ENCODE data around the gene FTO.
A peak's percentile ranks its signal among the peaks of the same experiment; 100 is the strongest.

FTO gene

DNA sequence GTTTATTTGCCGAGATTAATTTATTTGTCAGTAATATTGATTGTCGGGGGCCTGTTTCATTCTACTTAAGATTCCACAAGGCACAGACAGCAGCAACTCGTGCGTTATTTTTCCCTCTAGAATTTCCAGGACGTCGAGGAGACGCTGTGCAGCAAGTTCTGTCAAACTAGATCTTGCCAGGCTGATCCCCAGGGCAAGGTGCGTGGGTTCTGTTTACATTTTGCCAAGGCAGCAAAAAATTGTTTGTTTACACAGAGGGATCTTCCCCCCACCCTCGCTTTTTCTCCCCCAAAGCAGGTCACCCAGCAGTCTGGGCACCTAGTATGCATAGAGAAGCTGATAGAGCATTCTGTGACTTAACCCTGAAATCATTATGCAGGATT, 471.2 kb downstream of the FTO start:
- H3K9me3 ChIP-seq (replicated peaks in 1 of 2; ENCODE audit: control insufficient read depth in 2 of 2, insufficient read depth in 1 of 2, low read depth in 1 of 2, low read length in 2 of 2) = no peaks in the 10 kb centered on the region
- H2BK15ac ChIP-seq (ENCODE audit: low read length) = no peak overlapping the region
- H3K4me3 ChIP-seq (ENCODE audit: low read length in 2 of 2) = no peak overlapping the region
- no peak overlapping the region for H2BK12ac ChIP-seq (ENCODE audit: low read length)
- H3K27me3 ChIP-seq (ENCODE audit: control insufficient read depth in 3 of 3, insufficient read depth in 3 of 3, low read depth in 1 of 3, low read length in 3 of 3) = peaks cover 0 to 22% (median 2%) of the 10 kb centered on the region in 3 experiments
- H3K79me1 ChIP-seq (ENCODE audit: low read depth, low read length) = no peaks in the 10 kb centered on the region
- H3K23ac ChIP-seq (ENCODE audit: low read depth, low read length, poor library complexity) = no peak overlapping the region
- H2BK5ac ChIP-seq (ENCODE audit: low read length) = no peak overlapping the region
- no peak overlapping the region for H2AK5ac ChIP-seq (ENCODE audit: low read depth, low read length)
- no peak for DNase-seq (ENCODE audit: low spot score)
- no peak overlapping the region for H4K8ac ChIP-seq (ENCODE audit: low read depth, low read length)
- no peak overlapping the region for H3K27ac ChIP-seq (replicated peaks; ENCODE audit: low read length)
- H3K4ac ChIP-seq (ENCODE audit: low read length) = no peak overlapping the region
- no peak overlapping the region for H3K9ac ChIP-seq (ENCODE audit: low read depth, low read length, poor library complexity)
- H3K14ac ChIP-seq (ENCODE audit: low read length) = no peak overlapping the region
- H3K4me1 ChIP-seq (ENCODE audit: control insufficient read depth in 2 of 2, insufficient read depth in 1 of 2, low read depth in 1 of 2, low read length in 2 of 2) = peaks cover 26 to 61% of the 10 kb centered on the region in 2 donors
- peak overlapping the region; percentile 68 for H2AFZ ChIP-seq (ENCODE audit: low read length)
- H3K4me2 ChIP-seq (ENCODE audit: insufficient read depth, low read length, poor library complexity, severe bottlenecking) = no peak overlapping the region
- no peaks in the 10 kb centered on the region for H3K36me3 ChIP-seq (replicated peaks in 1 of 2; ENCODE audit: control insufficient read depth in 2 of 2, insufficient read depth in 2 of 2, low read length in 2 of 2)
- H3K18ac ChIP-seq (ENCODE audit: low read length) = no peak overlapping the region
- H2BK120ac ChIP-seq (ENCODE audit: low read depth, low read length) = no peak overlapping the region
- no peak overlapping the region for H4K91ac ChIP-seq (ENCODE audit: low read depth, low read length, poor library complexity)
- WGBS, 2 donors (ENCODE audit: extremely low coverage in 2 of 2, insufficient read length in 2 of 2, insufficient replicate concordance in 1 of 2) = no CpG with 5 or more reads among the region's 9 CpGs

DNA sequence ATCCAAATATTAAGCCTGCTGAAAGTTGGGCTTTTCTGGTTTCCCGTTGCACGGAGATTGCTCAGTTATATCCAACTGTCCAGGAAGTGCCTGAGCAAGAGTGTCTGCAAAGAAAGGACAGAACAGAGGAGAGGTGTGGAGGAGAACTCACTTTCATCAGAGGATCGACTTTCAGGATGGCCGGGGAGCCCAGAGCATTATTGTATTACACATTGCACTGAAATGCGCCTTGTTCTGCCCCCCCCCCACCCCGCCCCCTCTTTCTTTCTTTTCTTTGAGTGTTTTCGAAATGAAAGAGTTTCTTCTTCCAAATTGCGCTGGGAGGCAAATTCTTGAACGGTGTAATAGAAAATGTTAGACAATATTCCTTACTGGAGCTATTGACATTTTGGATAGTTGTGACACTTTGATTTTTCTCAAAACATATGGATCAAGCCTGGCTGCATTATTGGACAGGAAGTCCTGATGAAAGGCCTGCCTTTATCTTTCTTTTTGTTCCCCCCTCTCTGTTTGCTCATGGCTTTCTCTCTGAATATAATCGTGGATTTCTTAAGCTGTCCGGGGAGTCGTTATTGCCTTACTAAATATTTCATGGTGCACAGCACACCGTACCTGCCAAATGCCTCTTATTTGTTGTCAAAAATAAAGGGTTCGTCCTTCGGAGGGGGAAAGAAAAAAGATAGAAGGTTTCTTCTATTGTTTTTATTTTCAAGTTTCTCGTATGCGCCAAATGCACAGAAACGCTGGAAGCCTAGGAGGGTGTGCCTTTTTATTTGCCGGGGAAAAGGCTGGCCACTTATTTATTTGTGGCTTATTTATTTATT, 471.8 kb downstream of the FTO start:
- Histone ChIP-seq H3K36me3 (replicated peaks in 1 of 2; ENCODE audit: control insufficient read depth in 2 of 2, insufficient read depth in 2 of 2, low read length in 2 of 2) (no peaks in the 10 kb centered on the region), H3K23ac (ENCODE audit: low read depth, low read length, poor library complexity) (no peak overlapping the region), H3K4ac (ENCODE audit: low read length) (no peak overlapping the region), H2AFZ (ENCODE audit: low read length) (peak overlapping the region; percentile 68), H2BK120ac (ENCODE audit: low read depth, low read length) (no peak overlapping the region), H3K18ac (ENCODE audit: low read length) (no peak overlapping the region), H3K14ac (ENCODE audit: low read length) (no peak overlapping the region), H3K27me3 (ENCODE audit: control insufficient read depth in 3 of 3, insufficient read depth in 3 of 3, low read depth in 1 of 3, low read length in 3 of 3) (peaks cover 0 to 22% (median 2%) of the 10 kb centered on the region in 3 experiments), H3K9ac (ENCODE audit: low read depth, low read length, poor library complexity) (no peak overlapping the region), H3K9me3 (replicated peaks in 1 of 2; ENCODE audit: control insufficient read depth in 2 of 2, insufficient read depth in 1 of 2, low read depth in 1 of 2, low read length in 2 of 2) (no peaks in the 10 kb centered on the region), H2BK5ac (ENCODE audit: low read length) (no peak overlapping the region), H3K4me2 (ENCODE audit: insufficient read depth, low read length, poor library complexity, severe bottlenecking) (no peak overlapping the region), H3K4me3 (ENCODE audit: low read length in 2 of 2) (no peak overlapping the region), H3K27ac (replicated peaks; ENCODE audit: low read length) (no peak overlapping the region), H2AK5ac (ENCODE audit: low read depth, low read length) (no peak overlapping the region), H3K4me1 (ENCODE audit: control insufficient read depth in 2 of 2, insufficient read depth in 1 of 2, low read depth in 1 of 2, low read length in 2 of 2) (peaks cover 26 to 59% of the 10 kb centered on the region in 2 donors), H4K91ac (ENCODE audit: low read depth, low read length, poor library complexity) (no peak overlapping the region), H2BK15ac (ENCODE audit: low read length) (no peak overlapping the region), H2BK12ac (ENCODE audit: low read length) (no peak overlapping the region), H4K8ac (ENCODE audit: low read depth, low read length) (no peak overlapping the region), H3K79me1 (ENCODE audit: low read depth, low read length) (no peaks in the 10 kb centered on the region)
- DNase-seq (ENCODE audit: low spot score) = no peak
- no CpG with 5 or more reads among the region's 19 CpGs for WGBS, 2 donors (ENCODE audit: extremely low coverage in 2 of 2, insufficient read length in 2 of 2, insufficient replicate concordance in 1 of 2)

DNA sequence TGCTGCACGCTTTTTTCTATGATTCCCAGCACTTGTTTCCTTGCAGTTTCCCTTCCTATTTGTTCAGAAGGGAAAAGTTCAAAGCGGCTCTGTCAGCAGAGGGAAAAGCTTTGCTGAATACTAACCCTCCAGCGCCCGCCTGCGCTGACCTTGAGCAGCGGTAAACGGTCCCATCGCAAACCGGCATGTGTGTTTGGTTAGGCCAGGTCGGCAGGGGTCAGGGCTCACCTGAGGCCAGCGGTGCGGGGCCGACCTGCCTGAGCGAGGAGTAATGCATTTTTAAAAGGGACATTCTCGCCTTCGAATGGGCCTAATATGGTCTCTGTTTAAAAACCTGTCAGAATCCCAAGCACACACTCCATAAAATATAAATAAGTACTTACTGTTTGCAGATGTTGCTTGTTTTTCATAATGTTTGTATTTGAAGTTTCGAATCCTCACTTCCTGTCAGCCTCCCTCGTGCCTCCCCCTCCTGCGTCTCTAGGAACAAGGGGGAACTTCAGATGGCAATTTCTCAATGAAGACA, 472.5 kb downstream of the FTO start:
- peaks cover 23 to 52% of the 10 kb centered on the region in 2 donors for H3K4me1 ChIP-seq (ENCODE audit: control insufficient read depth in 2 of 2, insufficient read depth in 1 of 2, low read depth in 1 of 2, low read length in 2 of 2)
- WGBS, 2 donors (ENCODE audit: extremely low coverage in 2 of 2, insufficient read length in 2 of 2, insufficient replicate concordance in 1 of 2) = no CpG with 5 or more reads among the region's 19 CpGs
- DNase-seq (ENCODE audit: low spot score) = no peak

DNA sequence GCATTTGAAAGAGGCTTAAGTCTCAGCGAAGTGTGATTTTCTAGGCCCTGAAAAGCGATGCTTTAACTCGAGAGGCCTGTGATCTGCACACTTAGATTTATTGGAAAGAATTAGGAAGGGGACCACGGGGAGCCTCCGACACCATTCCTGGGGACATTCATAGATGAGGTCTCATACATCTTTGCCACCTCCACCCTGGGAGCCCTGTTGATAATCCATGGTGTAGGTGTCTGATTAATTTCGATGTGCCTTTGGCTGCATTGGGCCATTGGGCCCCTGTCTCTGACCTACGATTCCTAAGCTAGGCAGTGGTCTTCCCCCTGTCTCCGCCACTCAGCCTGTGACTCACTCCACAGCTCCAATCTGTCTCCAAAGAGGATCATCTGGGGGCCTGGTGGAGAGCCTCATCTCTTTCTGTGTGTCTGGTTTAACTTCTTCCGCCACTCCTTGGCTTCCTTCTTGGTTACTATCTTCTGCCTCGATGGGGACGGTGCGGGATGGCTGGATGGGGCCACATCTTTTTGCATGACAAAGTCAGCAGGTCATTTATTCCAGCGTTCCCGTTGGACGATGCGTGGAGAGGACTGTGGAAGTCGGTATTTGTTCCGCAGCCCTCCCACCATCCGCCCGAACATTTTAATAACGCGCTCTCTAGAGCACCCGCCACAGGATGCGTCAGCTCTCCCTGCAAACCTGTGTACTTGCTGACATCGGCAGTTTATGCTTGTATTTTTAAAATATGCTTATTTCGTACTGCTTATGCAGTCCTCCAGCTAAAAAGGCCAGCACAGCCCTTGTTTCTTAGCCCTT, 473.3 kb downstream of the FTO start:
- no peak for DNase-seq (ENCODE audit: low spot score)
- Histone ChIP-seq H3K9ac (ENCODE audit: low read depth, low read length, poor library complexity) (no peak overlapping the region), H3K27me3 (ENCODE audit: control insufficient read depth in 3 of 3, insufficient read depth in 3 of 3, low read depth in 1 of 3, low read length in 3 of 3) (peaks cover 0 to 17% (median 2%) of the 10 kb centered on the region in 3 experiments), H3K79me1 (ENCODE audit: low read depth, low read length) (no peaks in the 10 kb centered on the region), H4K8ac (ENCODE audit: low read depth, low read length) (no peak overlapping the region), H3K4me2 (ENCODE audit: insufficient read depth, low read length, poor library complexity, severe bottlenecking) (no peak overlapping the region), H3K36me3 (replicated peaks in 1 of 2; ENCODE audit: control insufficient read depth in 2 of 2, insufficient read depth in 2 of 2, low read length in 2 of 2) (no peaks in the 10 kb centered on the region), H2BK12ac (ENCODE audit: low read length) (no peak overlapping the region), H2BK120ac (ENCODE audit: low read depth, low read length) (no peak overlapping the region), H3K18ac (ENCODE audit: low read length) (peak overlapping the region; percentile 46), H3K4me1 (ENCODE audit: control insufficient read depth in 2 of 2, insufficient read depth in 1 of 2, low read depth in 1 of 2, low read length in 2 of 2) (peaks cover 19 to 47% of the 10 kb centered on the region in 2 donors), H2AK5ac (ENCODE audit: low read depth, low read length) (no peak overlapping the region), H4K91ac (ENCODE audit: low read depth, low read length, poor library complexity) (no peak overlapping the region), H2AFZ (ENCODE audit: low read length) (no peak overlapping the region), H2BK15ac (ENCODE audit: low read length) (no peak overlapping the region), H3K4ac (ENCODE audit: low read length) (no peak overlapping the region), H3K27ac (replicated peaks; ENCODE audit: low read length) (no peak overlapping the region), H2BK5ac (ENCODE audit: low read length) (no peak overlapping the region), H3K14ac (ENCODE audit: low read length) (no peak overlapping the region), H3K9me3 (replicated peaks in 1 of 2; ENCODE audit: control insufficient read depth in 2 of 2, insufficient read depth in 1 of 2, low read depth in 1 of 2, low read length in 2 of 2) (no peaks in the 10 kb centered on the region), H3K4me3 (ENCODE audit: low read length in 2 of 2) (no peak overlapping the region), H3K23ac (ENCODE audit: low read depth, low read length, poor library complexity) (no peak overlapping the region)
- WGBS, 2 donors (ENCODE audit: extremely low coverage in 2 of 2, insufficient read length in 2 of 2, insufficient replicate concordance in 1 of 2) = no CpG with 5 or more reads among the region's 26 CpGs

More for the DNA sequence above, 472.5 kb downstream of the FTO start:
- H3K14ac ChIP-seq (ENCODE audit: low read length) = no peak overlapping the region
- no peak overlapping the region for H2BK15ac ChIP-seq (ENCODE audit: low read length)
- no peak overlapping the region for H3K4me3 ChIP-seq (ENCODE audit: low read length in 2 of 2)
- peak overlapping the region; percentile 68 for H2AFZ ChIP-seq (ENCODE audit: low read length)
- no peaks in the 10 kb centered on the region for H3K79me1 ChIP-seq (ENCODE audit: low read depth, low read length)
- H3K9me3 ChIP-seq (replicated peaks in 1 of 2; ENCODE audit: control insufficient read depth in 2 of 2, insufficient read depth in 1 of 2, low read depth in 1 of 2, low read length in 2 of 2) = no peaks in the 10 kb centered on the region
- no peaks in the 10 kb centered on the region for H3K36me3 ChIP-seq (replicated peaks in 1 of 2; ENCODE audit: control insufficient read depth in 2 of 2, insufficient read depth in 2 of 2, low read length in 2 of 2)
- H3K18ac ChIP-seq (ENCODE audit: low read length) = peak overlapping the region; percentile 38
- H4K8ac ChIP-seq (ENCODE audit: low read depth, low read length) = no peak overlapping the region
- H4K91ac ChIP-seq (ENCODE audit: low read depth, low read length, poor library complexity) = no peak overlapping the region
- H3K27ac ChIP-seq (replicated peaks; ENCODE audit: low read length) = no peak overlapping the region
- no peak overlapping the region for H3K9ac ChIP-seq (ENCODE audit: low read depth, low read length, poor library complexity)
- H2AK5ac ChIP-seq (ENCODE audit: low read depth, low read length) = no peak overlapping the region
- H3K4ac ChIP-seq (ENCODE audit: low read length) = no peak overlapping the region
- H3K27me3 ChIP-seq (ENCODE audit: control insufficient read depth in 3 of 3, insufficient read depth in 3 of 3, low read depth in 1 of 3, low read length in 3 of 3) = peaks cover 0 to 18% (median 2%) of the 10 kb centered on the region in 3 experiments
- H3K4me2 ChIP-seq (ENCODE audit: insufficient read depth, low read length, poor library complexity, severe bottlenecking) = no peak overlapping the region
- no peak overlapping the region for H2BK12ac ChIP-seq (ENCODE audit: low read length)
- H3K23ac ChIP-seq (ENCODE audit: low read depth, low read length, poor library complexity) = no peak overlapping the region
- no peak overlapping the region for H2BK5ac ChIP-seq (ENCODE audit: low read length)
- no peak overlapping the region for H2BK120ac ChIP-seq (ENCODE audit: low read depth, low read length)

All from neuronal stem cell (in vitro differentiated cells).